Stimulated activated CD4-positive, alpha-beta T cell treated with anti-CD3 and anti-CD28 coated beads, TNF-alpha, amount 100 ng/mL, for 24 hours (primary cell): ENCODE results near the gene RRAGC.
"Not testable (repeated sequence)": the region's sequence is repeated elsewhere in the genome, so short reads cannot be mapped to it uniquely, and the experiment has no call there.

ENCODE experiments used
- DNase-seq, 3 experiments: peaks; one replicate each; pipeline ENCODE4 v3.0.0-alpha.2; 2020; ENCODE audit warnings: low read depth in 3 of 3

Gene RRAGC

GRCh38 chr1:38858833-38859560 lies 575 bp downstream of the RRAGC start:
- DNase-seq, result peak in 2 of 3 experiments; percentile 16 to 50

- DNase-seq, result no peak
These were observed 6.8 kb downstream of the RRAGC start for GRCh38 chr1:38852780-38853179.

- no peak for DNase-seq
These were observed 11.5 kb downstream of the RRAGC start for GRCh38 chr1:38848071-38848470.

- DNase-seq, result no peak
These were observed 13.4 kb downstream of the RRAGC start for GRCh38 chr1:38846210-38846609.

- not testable (repeated sequence) for DNase-seq
These were observed 14.5 kb downstream of the RRAGC start for GRCh38 chr1:38845088-38845487.

- no peak for DNase-seq
These were observed 19.3 kb downstream of the RRAGC start for GRCh38 chr1:38840281-38840680.

GRCh38 chr1:38839363-38839762 lies 20.2 kb downstream of the RRAGC start:
- DNase-seq, result no peak

- DNase-seq, result not testable (repeated sequence)
These were observed 23.3 kb downstream of the RRAGC start for GRCh38 chr1:38836316-38836715.

GRCh38 chr1:38834937-38835827 lies 24.4 kb downstream of the RRAGC start:
- DNase-seq, result peak in 2 of 3 experiments; percentile 21 to 46

- DNase-seq, result no peak
These were observed 25.3 kb downstream of the RRAGC start for GRCh38 chr1:38834221-38834782.

- DNase-seq, result no peak
These were observed 26.4 kb downstream of the RRAGC start for GRCh38 chr1:38833146-38833545.

GRCh38 chr1:38832370-38832734 lies 27.2 kb downstream of the RRAGC start:
- DNase-seq, result no peak

- no peak for DNase-seq
These were observed 27.7 kb downstream of the RRAGC start for GRCh38 chr1:38831731-38832369.

GRCh38 chr1:38829368-38829767 lies 30.2 kb downstream of the RRAGC start:
- DNase-seq, result no peak

GRCh38 chr1:38827318-38827717 lies 32.3 kb downstream of the RRAGC start:
- no peak for DNase-seq

- no peak for DNase-seq
These were observed 32.7 kb downstream of the RRAGC start for GRCh38 chr1:38826886-38827285.

GRCh38 chr1:38826262-38826661 lies 33.3 kb downstream of the RRAGC start:
- DNase-seq, result no peak

- DNase-seq, result no peak
These were observed 38.7 kb downstream of the RRAGC start for GRCh38 chr1:38820860-38821259.

GRCh38 chr1:38819516-38819915 lies 40.1 kb downstream of the RRAGC start:
- no peak for DNase-seq

- no peak for DNase-seq
These were observed 40.5 kb downstream of the RRAGC start for GRCh38 chr1:38819040-38819439.

GRCh38 chr1:38818175-38818976 lies 41.2 kb downstream of the RRAGC start:
- peak; percentile 13 to 50 (median 30) for DNase-seq
